ENCODE measurements around the gene GPLD1. TPM values are rescaled to one million over a fixed set of nuclear protein-coding genes. Genes with fewer than 3 reads are reported as not detected.
"Not testable (repeated sequence)": the region's sequence is repeated elsewhere in the genome, so short reads cannot be mapped to it uniquely, and the experiment has no call there.

GPLD1 gene
- total RNA-seq, 2 donors from 2014 or later: 3.1 to 13.0 TPM

DNA sequence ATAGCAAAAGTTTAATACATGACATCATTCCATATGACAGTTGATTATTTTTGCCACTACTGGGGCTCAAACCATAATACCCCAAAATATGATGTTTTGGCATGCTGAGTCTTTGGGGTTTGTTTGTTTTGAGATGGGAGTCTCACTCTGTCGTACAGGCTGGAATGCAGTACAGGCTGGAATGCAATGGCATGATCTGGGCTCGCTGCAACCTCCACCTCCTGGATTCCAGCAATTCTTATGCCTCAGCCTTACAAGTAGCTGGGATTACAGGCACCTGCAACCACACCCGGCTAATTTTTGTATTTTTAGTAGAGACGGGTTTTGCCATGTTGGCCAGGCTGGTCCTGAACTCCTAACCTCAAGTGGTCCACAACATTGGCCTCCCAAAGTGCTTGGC lies 87.9 kb downstream of the GPLD1 start:
- DNase-seq (ENCODE audit: low spot score): no peak
- no peak for TF ChIP-seq POLR2AphosphoS5 (IDR thresholded peaks at IDR 0.05)
- TF ChIP-seq, protein P1, sequence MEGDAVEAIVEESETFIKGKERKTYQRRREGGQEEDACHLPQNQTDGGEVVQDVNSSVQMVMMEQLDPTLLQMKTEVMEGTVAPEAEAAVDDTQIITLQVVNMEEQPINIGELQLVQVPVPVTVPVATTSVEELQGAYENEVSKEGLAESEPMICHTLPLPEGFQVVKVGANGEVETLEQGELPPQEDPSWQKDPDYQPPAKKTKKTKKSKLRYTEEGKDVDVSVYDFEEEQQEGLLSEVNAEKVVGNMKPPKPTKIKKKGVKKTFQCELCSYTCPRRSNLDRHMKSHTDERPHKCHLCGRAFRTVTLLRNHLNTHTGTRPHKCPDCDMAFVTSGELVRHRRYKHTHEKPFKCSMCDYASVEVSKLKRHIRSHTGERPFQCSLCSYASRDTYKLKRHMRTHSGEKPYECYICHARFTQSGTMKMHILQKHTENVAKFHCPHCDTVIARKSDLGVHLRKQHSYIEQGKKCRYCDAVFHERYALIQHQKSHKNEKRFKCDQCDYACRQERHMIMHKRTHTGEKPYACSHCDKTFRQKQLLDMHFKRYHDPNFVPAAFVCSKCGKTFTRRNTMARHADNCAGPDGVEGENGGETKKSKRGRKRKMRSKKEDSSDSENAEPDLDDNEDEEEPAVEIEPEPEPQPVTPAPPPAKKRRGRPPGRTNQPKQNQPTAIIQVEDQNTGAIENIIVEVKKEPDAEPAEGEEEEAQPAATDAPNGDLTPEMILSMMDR (IDR thresholded peaks at IDR 0.05): no peak
- no peak for TF ChIP-seq POLR2A (IDR thresholded peaks at IDR 0.05)
- 69% methylated on average over 4 of the region's 4 CpGs for WGBS
- H3K27ac ChIP-seq: no peak overlapping the region
- H3K4me1 ChIP-seq (replicated peaks): no peaks in the 10 kb centered on the region
- no peaks in the 10 kb centered on the region for H3K9me3 ChIP-seq
- H3K27me3 ChIP-seq (replicated peaks; ENCODE audit: insufficient read depth): no peaks in the 10 kb centered on the region
- no peaks in the 10 kb centered on the region for H3K36me3 ChIP-seq
- no peak overlapping the region for H3K4me3 ChIP-seq
- intact Hi-C loops (cut with DNase I): no loop called here

DNA sequence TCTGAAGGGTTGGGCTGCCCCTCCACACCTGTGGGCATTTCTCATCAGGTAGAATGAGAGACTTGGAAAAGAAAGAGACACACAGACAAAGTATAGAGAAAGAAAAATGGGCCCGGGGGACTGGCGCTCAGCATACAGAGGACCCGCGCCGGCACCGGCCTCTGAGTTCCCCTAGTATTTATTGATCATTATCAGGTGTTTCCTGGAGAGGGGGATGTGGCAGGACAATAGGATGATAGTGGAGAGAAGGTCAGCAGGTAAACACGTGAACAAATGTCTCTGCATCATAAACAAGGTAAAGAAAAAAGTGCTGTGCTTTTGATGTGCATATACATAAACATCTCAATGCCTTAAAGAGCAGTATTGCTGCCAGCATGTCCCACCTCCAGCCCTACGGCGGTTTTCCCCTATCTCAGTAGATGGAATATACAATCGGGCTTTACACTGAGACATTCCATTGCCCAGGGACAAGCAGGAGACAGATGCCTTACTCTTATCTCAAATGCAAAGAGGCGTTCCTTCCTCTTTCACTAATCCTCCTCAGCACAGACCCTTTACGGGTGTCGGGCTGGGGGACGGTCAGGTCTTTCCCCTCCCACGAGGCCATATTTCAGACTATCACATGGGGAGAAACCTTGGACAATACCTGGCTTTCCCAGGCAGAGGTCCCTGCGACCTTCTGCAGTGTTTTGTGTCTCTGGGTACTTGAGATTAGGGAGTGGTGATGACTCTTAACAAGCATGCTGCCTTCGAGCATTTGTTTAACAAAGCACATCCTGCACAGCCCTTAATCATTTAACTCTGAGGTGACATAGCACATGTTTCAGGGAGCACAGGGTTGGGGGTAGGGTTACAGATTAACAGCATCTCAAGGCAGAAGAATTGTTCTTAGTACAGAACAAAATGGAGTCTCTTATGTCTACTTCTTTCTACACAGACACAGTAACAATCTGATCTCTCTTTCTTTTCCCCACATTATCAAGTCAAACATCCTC lies 89.0 kb downstream of the GPLD1 start:
- WGBS: 17% methylated on average over 17 of the region's 17 CpGs

DNA sequence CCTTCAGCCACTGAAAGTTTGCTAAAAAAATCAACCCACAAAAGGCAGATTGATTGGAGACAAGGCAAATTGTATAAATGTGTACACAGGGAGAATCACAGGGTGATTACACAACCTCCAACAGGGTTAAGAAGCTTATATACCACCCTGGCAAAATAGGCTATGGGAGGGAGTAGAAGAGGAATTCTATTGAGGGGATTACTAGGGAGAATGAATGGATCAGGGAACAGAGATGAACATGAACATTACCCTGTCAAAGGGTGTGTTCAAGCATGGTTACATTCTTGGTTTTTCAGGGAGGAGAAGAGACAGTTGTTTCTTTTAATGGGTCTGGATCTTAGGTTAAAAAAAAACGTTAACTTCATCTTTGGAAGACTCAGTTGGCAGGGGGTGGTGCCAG lies 91.7 kb downstream of the GPLD1 start:
- intact Hi-C loops (cut with DNase I): no loop called here
- 74% methylated on average over 1 of the region's 1 CpG for WGBS
- Histone ChIP-seq H3K4me3 (no peak overlapping the region), H3K9me3 (no peaks in the 10 kb centered on the region), H3K27ac (no peak overlapping the region), H3K36me3 (no peaks in the 10 kb centered on the region), H3K27me3 (replicated peaks; ENCODE audit: insufficient read depth) (no peaks in the 10 kb centered on the region), H3K4me1 (replicated peaks) (no peaks in the 10 kb centered on the region)
- no peak for TF ChIP-seq POLR2A (IDR thresholded peaks at IDR 0.05)
- DNase-seq (ENCODE audit: low spot score): no peak

More for the DNA sequence above, 89.0 kb downstream of the GPLD1 start:
- H3K4me3 ChIP-seq; H3K27ac ChIP-seq; H3K4me1 ChIP-seq (replicated peaks); H3K9me3 ChIP-seq; H3K36me3 ChIP-seq; H3K27me3 ChIP-seq (replicated peaks; ENCODE audit: insufficient read depth); DNase-seq (ENCODE audit: low spot score); intact Hi-C loops (cut with DNase I): not testable (repeated sequence)

DNA sequence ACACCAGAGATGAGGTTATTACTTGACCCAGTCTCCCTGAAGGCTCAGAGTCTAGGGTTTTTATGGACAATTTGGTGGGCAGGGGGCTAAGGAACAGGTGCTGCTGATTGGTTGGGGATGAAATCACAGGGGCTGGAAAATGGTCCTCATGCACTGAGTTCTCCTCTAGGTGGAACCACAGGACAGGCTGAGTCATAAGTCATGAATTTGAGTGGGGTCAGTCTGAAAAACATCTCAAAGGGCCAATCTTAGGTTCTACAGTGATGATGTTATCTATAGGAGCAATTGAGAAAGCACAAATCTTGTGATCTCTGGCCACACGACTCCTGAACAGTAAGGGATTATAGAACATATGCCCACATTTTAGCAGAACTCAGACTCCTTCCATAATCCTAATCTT lies 92.6 kb downstream of the GPLD1 start:
- no peaks in the 10 kb centered on the region for H3K9me3 ChIP-seq
- 86% methylated on average over 1 of the region's 1 CpG for WGBS
- intact Hi-C loops (cut with DNase I): no loop called here
- no peak for DNase-seq (ENCODE audit: low spot score)
- H3K4me3 ChIP-seq: no peak overlapping the region
- no peaks in the 10 kb centered on the region for H3K27me3 ChIP-seq (replicated peaks; ENCODE audit: insufficient read depth)
- no peaks in the 10 kb centered on the region for H3K4me1 ChIP-seq (replicated peaks)
- H3K27ac ChIP-seq: no peak overlapping the region
- TF ChIP-seq, protein P1 (IDR thresholded peaks at IDR 0.05): no peak
- TF ChIP-seq POLR2AphosphoS5 (IDR thresholded peaks at IDR 0.05): no peak
- TF ChIP-seq POLR2A (IDR thresholded peaks at IDR 0.05): no peak
- H3K36me3 ChIP-seq: no peaks in the 10 kb centered on the region

DNA sequence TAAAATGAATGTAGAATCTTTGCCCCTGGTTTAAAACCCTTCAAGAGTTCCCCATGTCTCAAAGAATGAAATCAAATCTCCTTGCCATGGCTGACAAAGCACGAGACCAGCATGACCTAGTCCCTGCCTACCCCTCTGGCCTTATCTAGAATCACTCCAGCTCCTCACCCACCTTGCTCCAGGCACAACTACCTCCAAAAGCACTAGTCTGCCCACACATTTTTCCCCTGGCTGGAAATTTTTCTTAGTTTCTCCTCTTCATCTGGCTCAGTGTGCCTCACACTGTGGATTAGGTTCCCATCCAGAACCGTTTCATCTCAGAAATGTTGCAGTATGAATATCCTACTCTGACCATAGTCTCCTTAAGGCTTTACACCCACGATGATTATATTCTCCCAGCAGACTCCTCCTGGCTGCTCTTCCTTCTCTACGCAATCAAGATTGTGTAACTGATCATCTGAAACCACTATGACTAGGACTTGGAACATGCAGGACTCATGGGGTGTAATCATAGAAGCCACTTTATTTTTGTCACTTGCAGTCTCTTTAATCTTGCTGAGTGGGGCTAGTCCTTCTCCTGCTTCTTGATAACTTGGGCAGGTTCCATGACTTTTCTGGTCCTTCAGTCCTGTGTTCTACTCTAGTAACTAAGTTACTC lies 94.5 kb downstream of the GPLD1 start:
- WGBS: 91% methylated on average over 4 of the region's 4 CpGs
- H3K4me3 ChIP-seq: no peak overlapping the region
- no peaks in the 10 kb centered on the region for H3K36me3 ChIP-seq
- intact Hi-C loops (cut with DNase I): no loop called here
- no peaks in the 10 kb centered on the region for H3K27me3 ChIP-seq (replicated peaks; ENCODE audit: insufficient read depth)
- H3K27ac ChIP-seq: no peak overlapping the region
- no peak for TF ChIP-seq POLR2A (IDR thresholded peaks at IDR 0.05)
- H3K4me1 ChIP-seq (replicated peaks): no peaks in the 10 kb centered on the region
- no peaks in the 10 kb centered on the region for H3K9me3 ChIP-seq
- no peak for DNase-seq (ENCODE audit: low spot score)

DNA sequence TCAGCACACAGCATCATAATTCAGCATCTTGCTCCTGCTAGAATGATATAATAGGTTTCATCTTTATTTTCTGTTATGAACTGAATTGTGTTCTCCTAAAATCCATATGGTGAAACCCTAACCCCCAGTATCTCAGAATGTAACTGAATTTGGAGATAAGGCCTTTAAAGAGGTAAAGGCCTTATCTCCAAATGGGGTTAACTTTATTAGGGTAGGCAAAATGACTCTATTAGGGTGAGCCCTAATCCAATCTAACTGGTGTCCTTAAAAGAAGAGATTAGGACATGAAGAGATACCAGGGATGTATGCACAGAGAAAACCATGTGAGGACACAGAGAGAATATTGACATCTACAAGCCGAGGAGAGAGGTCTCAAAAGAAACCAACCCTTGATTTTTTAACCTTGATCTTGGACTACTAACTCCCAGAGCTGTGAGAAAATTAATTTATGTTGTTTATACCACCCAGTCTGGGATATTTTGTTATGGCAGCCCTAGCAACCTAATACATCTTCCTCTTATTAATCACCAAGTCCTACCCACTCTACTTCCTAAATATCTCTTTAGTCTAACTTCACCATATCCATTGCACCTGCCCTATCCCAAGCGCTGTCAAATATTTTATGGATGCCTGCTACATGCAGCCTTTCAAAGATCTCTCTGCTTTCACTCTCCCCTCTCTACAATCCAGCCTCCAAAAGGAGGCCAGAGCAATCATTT lies 95.2 kb downstream of the GPLD1 start:
- H3K4me3 ChIP-seq: no peak overlapping the region
- DNase-seq (ENCODE audit: low spot score): no peak
- 86% methylated on average over 2 of the region's 2 CpGs for WGBS
- H3K4me1 ChIP-seq (replicated peaks): no peaks in the 10 kb centered on the region
- no peaks in the 10 kb centered on the region for H3K27me3 ChIP-seq (replicated peaks; ENCODE audit: insufficient read depth)
- no peaks in the 10 kb centered on the region for H3K9me3 ChIP-seq
- no peaks in the 10 kb centered on the region for H3K36me3 ChIP-seq
- intact Hi-C loops (cut with DNase I): no loop called here
- no peak overlapping the region for H3K27ac ChIP-seq
- TF ChIP-seq POLR2AphosphoS5 (IDR thresholded peaks at IDR 0.05) (no peak), POLR2A (IDR thresholded peaks at IDR 0.05) (no peak)
- TF ChIP-seq, protein P1 (IDR thresholded peaks at IDR 0.05): no peak
